Skeletal muscle cell (primary cell): ENCODE data around the gene DOCK2.

Experiments
- DNase-seq: peaks from one replicate; pipeline ENCODE4 v3.0.0-alpha.2; 2010; ENCODE audit warnings: low read depth
- H3K4me3 ChIP-seq: 2 replicates; pipeline ENCODE4 v1.5.1; 2011; ENCODE audit warnings: low read depth, mild to moderate bottlenecking, control low read depth, low read length, moderate library complexity

DOCK2 gene

DNA sequence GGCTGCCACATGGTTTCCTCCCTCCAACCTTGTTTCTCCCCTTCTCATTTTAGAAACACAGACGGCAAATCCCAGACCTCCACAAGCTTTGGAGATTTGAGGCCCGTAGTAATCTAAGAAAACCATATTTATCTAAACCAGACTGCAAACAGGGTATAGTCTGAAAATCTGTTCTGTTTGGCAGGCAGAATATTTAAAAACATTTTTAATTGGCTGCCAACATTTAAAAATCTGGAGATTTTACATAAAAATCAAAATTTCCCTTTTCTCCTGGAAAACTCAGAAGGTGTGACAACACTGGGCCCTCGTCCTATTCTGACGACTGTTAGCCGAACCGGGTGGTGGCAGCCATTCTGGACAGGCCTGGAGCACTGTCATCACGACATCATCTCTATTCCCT lies 401.2 kb downstream of the DOCK2 start:
- no peak overlapping the region for H3K4me3 ChIP-seq
- no peak for DNase-seq

DNA sequence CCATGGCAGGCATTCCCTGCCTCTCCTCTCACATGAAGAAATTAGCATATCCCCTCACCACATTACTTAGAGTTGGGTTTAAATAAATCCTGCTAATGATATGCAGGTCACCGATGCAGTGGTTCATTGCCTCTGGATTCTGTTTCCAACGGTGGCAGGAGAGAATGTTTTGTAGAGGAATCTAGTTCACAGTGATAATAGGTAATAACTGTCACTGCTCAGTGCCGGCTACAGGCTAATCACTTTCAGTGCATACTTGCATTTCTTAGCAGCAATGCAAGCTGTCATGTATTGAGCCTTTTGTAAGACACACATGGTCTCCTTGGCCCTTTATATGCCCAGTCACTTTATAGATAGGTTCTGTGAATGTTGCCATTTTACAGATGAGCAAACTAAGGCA lies 402.8 kb downstream of the DOCK2 start:
- no peak overlapping the region for H3K4me3 ChIP-seq
- no peak for DNase-seq

DNA sequence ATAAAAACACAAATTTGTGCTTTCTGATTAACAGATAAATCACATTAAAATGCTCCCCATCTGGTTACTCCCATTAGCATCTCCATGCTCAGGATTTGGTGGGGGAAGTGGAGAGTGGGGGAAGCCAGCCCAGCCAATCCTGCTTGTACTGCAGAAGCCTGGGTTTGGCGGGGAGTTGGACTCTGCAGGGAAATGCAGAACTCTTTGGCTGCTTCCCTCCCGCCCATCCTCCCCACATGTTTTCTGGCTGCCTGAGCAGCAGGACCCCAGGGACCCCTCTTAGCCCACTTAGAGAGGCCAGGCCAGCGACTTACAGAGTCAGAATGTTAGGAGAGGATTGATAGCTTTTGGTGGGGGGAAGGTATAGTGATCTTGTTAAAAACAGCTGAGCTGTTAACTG lies 409.2 kb downstream of the DOCK2 start:
- no peak overlapping the region for H3K4me3 ChIP-seq
- no peak for DNase-seq

DNA sequence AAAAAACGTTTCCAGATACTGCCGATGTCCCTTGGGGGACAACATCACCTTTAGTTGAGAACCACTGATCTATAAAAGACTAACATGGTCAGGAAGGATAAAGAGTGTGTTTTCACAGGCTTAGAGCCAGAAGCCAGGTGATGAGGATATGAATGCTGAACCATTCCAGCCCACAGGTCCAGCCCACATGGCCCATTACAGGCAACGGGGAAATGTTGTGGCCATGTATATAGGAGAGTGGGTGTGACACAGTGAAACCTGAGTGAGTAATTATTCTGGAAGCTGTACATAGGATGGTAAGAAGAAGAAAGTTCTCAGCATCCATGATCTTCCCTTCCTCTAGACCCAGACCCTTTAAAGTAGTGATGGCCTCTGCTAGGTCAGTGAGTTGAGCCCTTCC lies 412.6 kb downstream of the DOCK2 start:
- DNase-seq, result no peak

DNA sequence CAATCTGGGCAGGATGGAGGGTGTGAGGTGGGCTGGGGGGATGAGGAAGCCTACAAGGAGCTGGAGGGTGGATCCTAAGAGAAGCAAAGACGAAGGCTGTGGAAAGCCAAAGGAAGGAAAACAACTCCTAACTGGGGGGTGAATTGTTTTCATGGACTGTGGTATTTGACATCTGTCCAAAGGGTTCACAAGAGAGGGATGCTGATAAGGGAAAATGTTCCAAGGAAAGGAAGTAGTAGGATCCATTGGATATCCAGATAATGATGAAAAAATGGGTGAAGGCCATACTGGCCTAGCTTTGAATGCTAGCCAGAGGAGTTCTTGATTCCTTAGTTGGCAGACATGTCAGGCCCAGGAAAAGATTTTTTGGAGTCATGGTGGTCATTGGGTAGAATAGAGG lies 416.8 kb downstream of the DOCK2 start:
- DNase-seq, result no peak
- H3K4me3 ChIP-seq, result no peak overlapping the region

More for the DNA sequence above, 412.6 kb downstream of the DOCK2 start:
- no peak overlapping the region for H3K4me3 ChIP-seq

DNA sequence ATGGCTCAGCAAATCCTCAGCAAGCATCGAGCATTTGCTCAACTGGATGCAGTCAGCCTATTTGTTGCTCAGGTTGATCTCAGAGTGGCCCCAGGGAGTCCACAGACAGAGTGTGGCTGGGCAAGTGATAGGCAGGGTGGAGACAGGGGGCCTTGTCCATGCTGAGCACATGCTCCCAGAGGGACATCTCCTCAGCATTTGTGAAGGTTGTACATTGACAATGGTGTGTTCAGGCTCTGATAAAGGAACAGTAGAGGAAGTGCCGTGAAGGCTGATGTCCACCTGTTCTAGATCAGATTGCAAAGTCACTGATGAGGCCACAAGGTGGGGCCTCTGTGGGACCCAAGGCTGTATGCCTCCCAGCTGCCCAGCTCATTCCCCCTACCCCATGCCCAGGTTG lies 418.5 kb downstream of the DOCK2 start:
- H3K4me3 ChIP-seq, result no peak overlapping the region
- no peak for DNase-seq

DNA sequence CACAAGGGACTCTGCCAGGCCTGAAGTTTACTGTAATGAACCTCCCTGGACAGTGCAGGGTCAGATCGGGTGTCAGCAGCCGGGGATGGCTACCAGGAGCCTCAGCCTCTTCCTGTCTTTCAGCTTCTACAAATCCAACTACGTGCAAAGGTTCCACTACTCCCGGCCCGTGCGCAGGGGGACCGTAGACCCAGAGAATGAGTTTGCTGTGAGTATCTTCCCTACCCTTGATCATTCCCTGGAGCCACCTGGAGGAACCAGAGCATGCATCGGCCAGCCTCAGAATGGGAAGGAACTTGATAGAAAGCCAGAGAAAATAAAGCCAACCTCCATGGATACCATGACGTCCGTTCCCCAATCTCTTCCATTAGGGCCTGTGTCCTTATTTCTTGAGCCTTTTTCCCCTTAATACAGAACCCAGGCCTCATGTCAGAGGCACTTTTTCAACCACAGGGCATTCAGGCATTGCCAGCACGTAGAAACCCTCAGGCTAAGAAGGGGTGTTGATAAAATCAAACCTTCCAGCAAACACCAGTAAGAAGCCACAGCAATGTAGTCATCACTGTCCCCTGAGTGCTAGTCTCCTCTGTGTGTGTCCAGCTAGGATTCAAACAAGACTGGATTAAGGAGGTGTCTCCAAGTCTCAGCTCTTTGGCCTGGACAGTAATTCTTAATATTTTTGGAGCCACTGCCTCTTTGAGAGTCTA lies 419.6 kb downstream of the DOCK2 start:
- H3K4me3 ChIP-seq, result no peak overlapping the region
- no peak for DNase-seq

DNA sequence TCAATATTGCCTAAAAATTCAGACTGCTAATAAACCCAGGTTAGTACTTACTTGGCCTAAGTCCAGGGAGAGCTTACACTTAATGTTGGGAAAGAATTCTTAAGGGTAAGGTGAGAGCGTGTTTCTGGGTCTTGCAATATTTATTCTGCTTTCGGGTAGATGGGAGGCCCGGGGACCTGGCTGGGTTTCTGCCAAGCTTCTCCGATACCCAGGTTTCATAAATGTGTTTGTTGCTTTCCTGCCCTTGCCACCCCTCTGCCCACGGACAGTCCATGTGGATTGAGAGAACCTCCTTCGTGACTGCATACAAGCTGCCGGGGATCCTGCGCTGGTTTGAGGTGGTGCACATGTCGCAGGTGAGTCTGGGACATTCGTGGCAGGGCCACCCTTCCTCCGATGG lies 420.2 kb downstream of the DOCK2 start:
- H3K4me3 ChIP-seq, result no peak overlapping the region
- no peak for DNase-seq

DNA sequence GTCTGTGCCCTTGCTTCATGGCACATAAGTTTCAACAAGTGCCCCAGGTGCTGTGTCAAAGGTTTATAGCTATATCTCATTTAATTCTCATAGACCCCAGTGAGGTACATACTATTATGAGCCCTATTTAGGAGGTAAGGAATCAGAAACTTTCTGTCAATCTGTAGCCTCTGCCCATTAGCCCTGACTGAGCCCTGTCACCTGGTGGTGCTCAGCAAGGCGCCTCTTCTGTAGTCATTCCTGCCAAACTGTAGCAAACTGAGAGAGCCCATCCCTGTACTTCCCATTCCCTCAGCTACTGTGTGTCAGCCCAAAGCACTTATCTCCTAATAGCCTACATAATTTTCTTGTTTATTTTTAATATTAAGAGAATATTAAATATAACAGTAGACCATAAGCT lies 422.1 kb downstream of the DOCK2 start:
- no peak for DNase-seq

DNA sequence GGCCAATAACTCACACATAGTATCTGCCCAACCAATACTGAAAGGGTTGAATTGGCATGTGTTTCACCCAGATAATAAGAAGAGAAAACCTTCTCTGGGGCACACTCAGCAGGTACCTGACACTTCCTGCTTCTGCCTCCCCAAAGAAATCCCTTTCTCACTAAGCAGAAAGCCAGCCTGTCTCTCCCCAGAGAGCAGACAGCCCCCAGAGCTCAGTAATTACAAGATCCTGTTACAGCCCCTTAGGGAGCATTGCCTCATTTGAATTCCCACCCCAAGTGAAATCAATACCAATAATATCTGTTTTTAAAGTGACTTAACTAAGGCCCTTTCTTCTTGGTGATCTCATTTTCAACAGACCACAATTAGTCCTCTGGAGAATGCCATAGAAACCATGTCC lies 430.1 kb downstream of the DOCK2 start:
- DNase-seq, result no peak
- H3K4me3 ChIP-seq, result no peak overlapping the region

More for the DNA sequence above, 422.1 kb downstream of the DOCK2 start:
- no peak overlapping the region for H3K4me3 ChIP-seq

DNA sequence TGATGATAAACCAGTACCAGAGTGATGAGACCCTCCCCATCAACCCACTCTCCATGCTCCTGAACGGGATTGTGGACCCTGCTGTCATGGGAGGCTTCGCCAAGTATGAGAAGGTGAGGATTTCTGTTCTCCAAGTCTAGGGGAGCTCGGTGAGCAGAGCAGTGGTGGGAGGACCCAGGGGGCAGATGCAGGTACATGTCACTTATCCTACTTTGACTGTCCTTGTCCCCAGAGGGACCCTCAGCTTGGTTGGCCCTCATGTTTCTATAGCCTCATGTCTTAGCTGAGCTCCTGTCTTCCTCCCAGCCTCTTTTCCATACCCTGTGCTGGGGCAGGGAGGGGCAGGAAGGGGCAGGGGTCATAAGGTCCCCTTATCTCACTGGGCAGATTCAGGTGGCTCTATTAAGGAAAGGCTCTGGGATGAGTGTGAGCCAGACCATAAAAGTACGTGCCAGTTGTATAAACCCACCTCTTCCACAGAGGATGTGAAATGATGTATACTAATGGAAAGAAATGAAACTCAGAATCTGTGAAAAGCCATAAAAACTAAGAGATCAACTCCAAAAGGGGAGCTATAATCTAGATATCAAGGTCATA lies 430.6 kb downstream of the DOCK2 start:
- H3K4me3 ChIP-seq, result no peak overlapping the region
- DNase-seq, result no peak

DNA sequence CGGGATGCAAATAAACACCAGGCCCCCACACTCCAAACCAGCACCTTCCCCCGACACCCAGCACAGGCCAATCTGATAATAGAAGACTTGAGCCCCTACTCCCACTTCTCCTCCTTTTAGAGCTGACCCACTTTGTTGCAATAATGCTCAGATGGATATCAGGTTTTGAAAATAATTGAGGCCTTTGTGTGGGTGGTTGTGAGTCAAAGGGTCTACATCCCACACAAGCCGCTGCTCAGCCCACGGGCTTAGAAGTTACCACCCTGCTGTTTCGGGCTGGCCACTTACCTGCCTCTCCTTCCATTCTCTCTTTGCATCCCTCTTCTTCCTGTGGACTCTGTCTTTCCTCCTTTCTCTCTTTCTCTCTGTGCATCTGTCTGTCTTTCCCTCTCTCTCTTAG lies 432.4 kb downstream of the DOCK2 start:
- no peak for DNase-seq
- no peak overlapping the region for H3K4me3 ChIP-seq

DNA sequence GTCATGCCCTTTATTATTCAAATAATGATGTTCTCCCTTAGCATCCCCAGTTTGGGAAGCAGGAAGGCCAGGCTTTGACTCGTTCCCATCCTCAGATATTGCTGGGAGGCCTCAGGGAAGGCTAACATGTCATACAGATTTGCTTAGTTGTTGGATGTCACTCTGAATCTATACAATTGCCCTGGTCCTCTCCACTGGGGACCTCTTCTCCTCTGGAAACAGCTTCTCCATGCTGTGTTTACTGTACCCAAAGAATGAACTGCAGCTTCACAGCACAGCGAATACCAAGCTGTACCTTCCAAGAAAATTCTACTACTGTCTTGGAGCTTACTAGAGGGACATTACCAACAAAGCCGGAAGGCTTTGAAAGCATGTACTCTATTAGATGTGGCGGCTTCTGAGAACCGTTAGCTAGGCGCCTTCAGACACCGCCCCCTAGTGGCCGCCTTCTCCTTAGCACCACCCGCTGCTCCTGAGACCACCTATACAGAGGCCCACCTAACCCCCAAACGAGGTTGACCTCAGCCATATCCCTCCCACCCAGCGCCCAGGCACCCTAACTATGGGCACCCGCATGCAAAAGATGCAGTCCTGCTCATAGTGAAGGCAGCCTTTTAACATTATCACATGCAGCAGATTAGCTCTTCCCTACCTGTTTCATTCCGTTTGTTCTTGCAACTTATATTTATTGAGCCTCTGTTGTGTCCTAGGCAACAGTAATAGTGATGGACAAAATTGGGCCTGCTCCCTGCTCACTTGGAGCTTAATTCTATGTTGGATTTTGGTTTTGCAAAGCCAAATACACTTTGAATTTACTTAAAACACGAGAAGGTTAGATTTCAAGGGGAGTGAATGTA lies 433.7 kb downstream of the DOCK2 start:
- DNase-seq, result peak; percentile 4
- H3K4me3 ChIP-seq, result no peak overlapping the region

DNA sequence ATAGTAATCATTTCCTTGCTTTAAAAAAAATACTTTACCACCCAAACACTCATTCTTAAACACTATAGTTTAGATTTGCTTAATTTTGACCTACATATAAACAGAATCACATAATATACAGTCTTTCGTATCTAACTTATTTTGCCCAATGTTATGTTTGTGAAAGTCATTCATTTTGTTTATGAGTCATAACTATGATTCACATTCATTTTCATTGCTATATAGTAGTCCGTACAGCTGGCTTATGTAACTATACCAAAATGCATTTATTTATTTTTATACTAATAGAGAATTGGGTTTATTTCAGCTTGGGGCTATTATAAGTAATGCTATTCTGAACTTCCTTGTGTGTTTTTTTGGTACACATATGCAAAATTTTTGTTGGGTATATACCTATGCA lies 434.7 kb downstream of the DOCK2 start:
- no peak overlapping the region for H3K4me3 ChIP-seq
- no peak for DNase-seq

DNA sequence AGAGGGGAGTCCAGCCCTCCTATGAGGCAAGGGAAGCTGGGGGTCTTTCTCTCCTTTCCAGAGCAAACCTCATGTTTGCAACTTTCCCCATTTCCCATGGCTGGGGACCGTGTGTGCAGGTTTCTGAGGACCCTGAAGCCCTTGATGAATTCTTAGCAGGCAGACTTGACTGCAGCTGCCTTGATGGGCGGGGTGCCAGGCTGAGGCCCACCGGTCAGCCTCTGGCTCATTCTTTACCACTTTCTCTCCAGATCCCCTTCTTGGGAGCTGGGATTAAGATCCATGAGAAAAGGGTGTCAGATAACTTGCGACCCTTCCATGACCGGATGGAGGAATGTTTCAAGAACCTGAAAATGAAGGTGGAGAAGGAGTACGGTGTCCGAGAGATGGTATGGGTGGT lies 438.6 kb downstream of the DOCK2 start:
- DNase-seq, result no peak
- H3K4me3 ChIP-seq, result no peak overlapping the region

DNA sequence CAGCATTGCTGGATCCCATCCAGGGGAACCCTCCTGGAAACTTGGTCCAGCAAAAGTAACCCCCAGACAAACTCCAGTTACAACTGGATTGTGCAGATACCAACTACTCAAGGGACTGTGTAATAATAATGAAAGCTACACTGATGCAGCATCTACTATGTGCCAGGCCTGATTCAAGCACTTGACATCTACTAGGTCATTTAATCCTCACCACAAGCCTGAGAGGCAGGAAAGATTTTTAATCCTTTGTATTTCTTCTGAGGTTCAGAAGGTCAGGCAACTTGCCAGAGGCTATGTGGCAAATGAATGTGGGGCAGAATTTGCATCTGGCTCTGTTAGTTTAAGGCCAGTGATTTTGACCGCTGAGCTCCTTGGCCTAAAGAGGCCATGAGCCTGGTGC lies 439.1 kb downstream of the DOCK2 start:
- no peak for DNase-seq
- no peak overlapping the region for H3K4me3 ChIP-seq

DNA sequence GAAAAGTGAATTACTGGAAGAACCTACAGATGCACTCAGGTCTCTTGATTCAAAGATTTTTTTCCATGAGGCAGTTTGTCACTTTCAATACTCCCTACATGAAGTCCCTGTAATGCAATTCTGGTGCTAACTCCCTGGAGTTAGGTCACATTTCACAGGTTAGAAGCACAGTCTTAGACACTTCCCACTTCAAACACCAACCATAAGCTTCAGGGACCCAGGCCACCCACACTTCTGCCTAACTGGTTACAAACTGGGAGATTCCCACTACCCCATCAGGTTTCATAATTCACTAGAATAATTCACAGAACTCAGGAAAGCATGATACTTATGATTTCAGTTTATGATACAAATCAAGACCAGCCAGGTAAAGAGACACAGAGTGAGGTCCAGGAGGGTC lies 439.7 kb downstream of the DOCK2 start:
- no peak for DNase-seq
- no peak overlapping the region for H3K4me3 ChIP-seq

DNA sequence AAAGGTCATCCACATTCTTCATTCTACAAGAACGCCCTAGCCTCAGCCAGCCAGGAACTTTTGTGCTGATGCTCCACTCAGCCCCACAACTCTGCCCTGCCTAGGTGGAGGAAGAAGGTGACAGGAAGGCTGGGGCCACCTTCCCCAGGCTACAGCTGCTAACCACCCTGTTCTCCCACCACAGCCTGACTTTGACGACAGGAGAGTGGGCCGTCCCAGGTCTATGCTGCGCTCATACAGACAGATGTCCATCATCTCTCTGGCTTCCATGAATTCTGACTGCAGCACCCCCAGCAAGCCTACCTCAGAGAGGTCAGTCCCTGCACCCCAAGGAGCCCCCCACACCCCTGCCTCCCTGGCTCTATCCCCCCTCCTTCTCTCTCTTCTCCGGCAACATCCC lies 440.5 kb downstream of the DOCK2 start:
- DNase-seq, result no peak
- no peak overlapping the region for H3K4me3 ChIP-seq

DNA sequence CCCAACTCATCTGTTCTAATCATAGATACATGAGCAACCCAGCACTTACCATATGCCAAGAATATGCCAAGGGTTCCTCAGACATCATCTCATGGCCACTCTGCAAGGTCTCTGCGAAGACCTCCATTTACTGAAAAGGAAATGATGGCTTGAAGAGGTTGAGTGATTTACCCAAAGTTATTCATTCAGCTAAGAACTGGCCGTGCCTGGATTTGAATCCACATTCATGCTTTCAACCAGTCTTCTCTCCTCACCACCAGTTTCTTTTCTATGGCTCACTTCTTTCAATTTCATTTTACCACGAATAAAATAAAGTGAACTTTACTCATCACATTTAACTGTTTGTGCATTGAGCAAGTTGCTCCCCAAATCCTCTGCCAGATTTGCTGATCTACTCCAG lies 441.4 kb downstream of the DOCK2 start:
- no peak overlapping the region for H3K4me3 ChIP-seq
- DNase-seq, result no peak

DNA sequence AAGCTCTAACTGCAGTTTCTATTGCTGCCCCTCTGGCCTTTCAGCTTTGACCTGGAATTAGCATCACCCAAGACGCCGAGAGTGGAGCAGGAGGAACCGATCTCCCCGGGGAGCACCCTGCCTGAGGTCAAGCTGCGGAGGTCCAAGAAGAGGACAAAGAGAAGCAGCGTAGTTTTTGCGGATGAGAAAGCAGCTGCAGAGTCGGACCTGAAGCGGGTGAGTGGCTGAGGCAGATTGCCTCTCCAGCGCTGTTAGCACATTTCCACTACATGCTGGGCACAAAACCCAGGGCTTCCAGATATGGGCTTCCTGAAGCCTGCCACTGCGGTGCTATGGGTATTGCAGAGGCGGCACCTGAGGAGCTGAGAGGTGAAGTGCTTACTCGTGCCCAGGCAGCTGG lies 441.9 kb downstream of the DOCK2 start:
- no peak overlapping the region for H3K4me3 ChIP-seq
- no peak for DNase-seq

DNA sequence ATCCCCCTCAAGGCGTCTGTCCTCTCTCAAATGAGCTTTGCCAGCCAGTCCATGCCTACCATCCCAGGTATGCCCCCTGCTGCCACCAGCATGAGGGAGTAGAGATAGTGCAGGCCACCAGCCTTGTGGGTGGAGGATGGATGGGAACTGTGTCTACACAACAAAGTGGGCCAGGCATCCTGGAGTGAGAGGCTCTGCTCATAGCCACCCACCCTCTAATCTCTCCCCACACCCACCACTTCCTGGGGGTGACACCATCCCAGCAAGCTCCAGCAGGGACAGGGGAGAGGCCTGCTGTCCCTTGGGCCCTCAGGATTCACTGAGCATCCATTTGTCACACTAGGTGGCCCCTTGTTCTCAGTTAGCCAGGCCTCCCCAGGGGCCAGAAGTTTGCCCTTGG lies 443.1 kb downstream of the DOCK2 start:
- H3K4me3 ChIP-seq, result no peak overlapping the region
- DNase-seq, result no peak
